GM19239 (cell line): ENCODE data around the gene KLF3.

Experiments used
- DNase-seq: peaks from one replicate; pipeline ENCODE4 v3.0.0; 2011; ENCODE audit warnings: low spot score; ENCODE audit not compliant: insufficient read length
- FAIRE-seq: peaks from 2 replicates; lab custom pipeline; 2011; peaks lifted over from hg19 to GRCh38; lab: Jason Lieb, UNC

Gene KLF3

DNA sequence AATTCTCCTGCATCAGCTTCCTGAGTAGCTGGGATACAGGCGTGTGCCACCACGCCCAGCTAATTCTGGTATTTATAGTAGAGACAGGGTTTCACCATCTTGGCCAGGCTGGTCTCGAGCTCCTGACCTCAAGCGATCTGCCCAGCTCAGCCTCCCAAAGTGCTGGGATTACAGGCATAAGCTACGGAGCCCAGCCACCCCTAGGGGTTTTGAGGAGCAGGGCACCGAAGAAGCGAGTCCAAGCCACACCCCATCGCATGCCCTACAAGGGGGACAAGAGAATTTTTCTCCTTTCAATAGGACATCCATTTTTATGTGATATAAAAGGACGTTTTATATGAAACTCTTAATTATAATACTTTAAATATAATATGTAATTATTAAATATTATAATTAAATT lies 13.9 kb upstream of the KLF3 start:
- FAIRE-seq (no peak), DNase-seq (no peak)

GRCh38 chr4:38654273-38654672 lies 9.7 kb upstream of the KLF3 start:
- DNase-seq (no peak), FAIRE-seq (no peak)

DNA sequence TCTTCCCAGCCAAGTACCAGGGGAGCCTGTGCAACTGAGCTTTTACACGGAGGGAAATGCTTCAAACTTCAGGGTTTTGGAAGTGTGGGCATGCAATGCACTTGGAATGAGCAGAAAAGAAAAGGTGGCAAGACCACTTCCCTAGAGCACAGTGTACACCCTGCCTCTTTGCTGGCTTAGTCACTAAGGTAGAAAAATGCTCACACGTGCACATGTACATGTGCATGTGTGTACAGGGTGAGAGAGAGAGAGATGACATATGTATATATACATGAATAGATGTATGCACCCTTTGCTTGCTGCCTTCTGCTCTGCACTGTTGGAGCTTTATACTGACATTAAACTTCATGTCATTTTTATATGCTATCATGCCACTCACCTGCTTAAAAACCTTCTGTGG lies 7.9 kb upstream of the KLF3 start:
- FAIRE-seq (no peak), DNase-seq (no peak)

- FAIRE-seq (no peak), DNase-seq (no peak)
Observed at GRCh38 chr4:38659346-38659745, 4.7 kb upstream of the KLF3 start.

- FAIRE-seq (no peak), DNase-seq (no peak)
Observed at GRCh38 chr4:38660838-38661237, 3.2 kb upstream of the KLF3 start.

DNA sequence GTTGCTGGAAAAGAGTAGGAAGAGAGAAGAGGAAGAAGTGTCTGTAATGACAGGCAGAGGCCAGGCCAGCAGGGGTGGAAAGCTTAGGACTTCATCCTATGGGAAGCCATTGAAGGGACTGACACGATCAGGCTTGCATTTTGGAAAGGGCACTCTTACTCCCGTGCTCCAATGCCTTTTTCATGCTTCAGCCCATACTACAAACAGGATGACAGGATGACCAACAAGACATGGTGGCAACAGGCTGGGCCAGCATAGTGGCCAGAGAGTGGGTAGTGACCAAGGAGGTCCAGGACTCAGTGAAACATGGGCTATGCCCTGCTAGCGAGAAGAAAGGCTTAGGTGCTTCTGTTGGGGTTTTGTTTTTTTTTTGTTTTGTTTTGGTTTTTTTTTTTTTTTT lies 2.6 kb upstream of the KLF3 start:
- FAIRE-seq (no peak), DNase-seq (no peak)

- FAIRE-seq (no peak), DNase-seq (no peak)
Observed at GRCh38 chr4:38662522-38663089, 1.4 kb upstream of the KLF3 start.

- DNase-seq = peak; percentile 76
- no peak for FAIRE-seq
Observed at GRCh38 chr4:38663090-38663800, 754 bp upstream of the KLF3 start.

DNA sequence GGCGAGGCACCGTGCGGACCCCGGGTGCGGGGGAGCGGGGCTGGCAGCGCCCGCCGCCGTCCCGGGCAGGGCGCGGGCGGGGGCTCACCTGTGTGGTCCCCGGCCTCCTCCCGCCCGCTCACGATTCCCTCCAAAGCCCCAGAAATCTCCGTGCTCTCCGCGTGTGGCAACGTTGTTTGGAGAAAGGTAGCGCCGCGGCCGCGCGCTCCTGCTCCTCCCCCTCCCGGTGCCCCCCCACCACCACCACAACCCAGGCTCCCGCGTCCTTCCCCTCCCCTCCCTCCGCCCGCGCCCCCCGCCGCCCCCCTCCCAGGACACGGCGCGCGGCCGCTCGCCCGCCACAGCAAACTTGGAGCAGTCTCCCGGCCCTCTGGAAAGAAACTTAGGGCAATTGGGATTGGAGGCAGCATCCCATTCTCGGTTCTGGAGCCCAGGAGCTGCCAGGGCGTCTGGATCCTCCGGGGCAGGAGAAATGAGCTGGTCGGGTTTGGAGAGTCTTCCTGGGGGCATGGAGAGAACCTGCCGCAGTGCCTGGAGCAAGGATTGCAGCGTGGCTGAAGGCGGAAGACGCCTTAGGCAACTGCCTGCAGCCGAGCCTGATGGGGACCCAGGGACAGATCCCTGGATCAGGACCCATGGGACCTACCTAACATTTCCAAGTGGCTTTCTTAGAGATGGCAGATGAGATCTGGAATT lies 855 bp downstream of the KLF3 start:
- no peak for DNase-seq
- FAIRE-seq = peak; percentile 14

GRCh38 chr4:38665551-38666411 lies 1.8 kb downstream of the KLF3 start:
- no peak for DNase-seq
- no peak for FAIRE-seq

DNA sequence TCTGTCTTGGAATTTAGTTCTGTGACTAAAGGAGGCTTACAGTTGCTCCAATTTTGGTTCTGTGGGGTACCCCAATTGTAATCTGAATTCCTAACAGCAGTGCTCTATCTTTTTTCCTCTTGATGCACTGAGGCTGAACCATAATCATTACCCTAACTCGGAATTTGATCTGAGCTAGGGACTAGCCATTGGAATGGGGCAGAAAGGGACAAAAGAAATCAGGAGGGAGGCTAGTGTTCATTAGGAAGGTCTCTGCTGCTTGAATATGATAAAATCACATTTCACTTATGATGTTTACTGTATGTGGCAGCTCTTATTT lies 2.7 kb downstream of the KLF3 start:
- DNase-seq (no peak), FAIRE-seq (no peak)

DNA sequence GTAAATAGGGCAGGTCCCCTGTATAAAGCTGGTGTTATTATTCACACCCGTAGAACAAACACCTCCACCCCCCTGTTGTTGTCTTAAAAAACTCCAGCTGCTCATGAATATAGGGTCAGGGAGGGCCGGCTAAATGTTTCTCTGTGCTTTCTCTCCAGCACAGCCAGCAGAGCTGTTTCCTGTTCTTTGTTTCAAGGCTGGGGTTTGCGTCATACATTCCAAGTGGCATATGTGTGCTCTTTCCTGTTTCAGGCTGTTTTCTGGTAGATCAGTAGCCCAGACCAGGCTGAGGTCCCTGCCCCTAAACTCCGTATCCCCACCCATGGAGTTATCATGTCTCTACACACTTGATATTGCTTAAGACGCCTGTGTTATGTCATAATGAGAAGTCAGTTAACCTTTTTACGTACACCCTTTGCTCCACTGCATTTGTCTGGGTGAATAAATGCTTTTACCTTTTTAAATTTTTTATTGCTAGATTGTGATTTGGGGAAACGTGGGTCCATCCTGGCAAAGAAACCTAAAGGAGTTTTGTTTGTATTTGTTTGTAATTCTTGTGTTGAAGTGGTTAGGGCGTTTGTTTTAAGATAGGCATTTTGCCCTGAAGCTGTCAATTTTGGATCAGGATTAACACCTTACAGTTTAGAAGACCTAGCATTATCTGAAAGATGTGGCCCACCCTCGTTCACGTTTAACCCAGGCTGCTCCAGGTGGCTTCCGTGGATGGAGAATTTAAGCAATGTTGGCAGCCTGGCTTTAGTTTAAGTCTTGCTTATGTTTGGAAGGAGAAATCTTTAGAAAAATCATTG lies 3.3 kb downstream of the KLF3 start:
- no peak for DNase-seq
- peak; percentile 86 for FAIRE-seq

- FAIRE-seq = no peak
Observed at GRCh38 chr4:38668203-38668971, 4.4 kb downstream of the KLF3 start.

GRCh38 chr4:38669208-38669607 lies 5.2 kb downstream of the KLF3 start:
- no peak for DNase-seq
- FAIRE-seq = no peak

More at GRCh38 chr4:38668203-38668971, 4.4 kb downstream of the KLF3 start:
- DNase-seq = no peak

DNA sequence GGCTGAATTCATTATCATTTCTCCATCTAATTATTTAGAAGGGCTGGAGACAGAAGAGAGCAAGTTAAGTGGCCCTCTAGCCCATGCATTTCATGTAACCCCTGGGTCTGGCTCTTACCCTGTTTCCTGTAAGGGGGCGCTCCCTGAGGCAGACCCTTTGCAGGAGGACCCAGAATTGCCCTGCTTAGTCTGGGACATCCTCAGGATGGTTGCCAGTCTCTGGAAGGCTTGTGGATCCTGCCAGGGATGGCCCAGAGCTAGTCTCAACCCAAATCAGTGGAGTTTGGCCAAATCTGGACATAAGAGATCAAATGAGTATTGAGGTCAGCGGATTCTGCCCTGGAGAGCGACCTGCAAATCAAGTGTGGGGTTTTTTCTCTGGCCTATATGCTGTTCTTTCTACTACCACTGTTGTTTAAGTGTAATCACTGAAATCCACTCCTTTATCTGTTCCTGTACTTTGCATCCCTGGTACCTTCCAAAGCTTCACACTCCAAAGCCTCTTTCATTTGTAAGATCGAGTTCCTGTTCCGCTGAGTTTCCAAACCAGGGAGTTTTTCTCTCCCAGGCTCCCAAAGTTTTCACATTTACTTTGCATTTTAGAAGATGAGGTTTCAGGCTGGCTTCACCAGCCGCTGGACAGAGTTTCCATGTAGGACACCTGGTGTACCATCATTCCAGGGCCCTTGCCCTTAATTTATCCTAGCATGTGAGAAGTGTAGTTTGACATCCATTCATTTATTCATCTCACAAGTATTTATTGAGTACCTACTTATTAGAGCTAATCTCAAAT lies 6.3 kb downstream of the KLF3 start:
- no peak for DNase-seq
- FAIRE-seq = no peak

DNA sequence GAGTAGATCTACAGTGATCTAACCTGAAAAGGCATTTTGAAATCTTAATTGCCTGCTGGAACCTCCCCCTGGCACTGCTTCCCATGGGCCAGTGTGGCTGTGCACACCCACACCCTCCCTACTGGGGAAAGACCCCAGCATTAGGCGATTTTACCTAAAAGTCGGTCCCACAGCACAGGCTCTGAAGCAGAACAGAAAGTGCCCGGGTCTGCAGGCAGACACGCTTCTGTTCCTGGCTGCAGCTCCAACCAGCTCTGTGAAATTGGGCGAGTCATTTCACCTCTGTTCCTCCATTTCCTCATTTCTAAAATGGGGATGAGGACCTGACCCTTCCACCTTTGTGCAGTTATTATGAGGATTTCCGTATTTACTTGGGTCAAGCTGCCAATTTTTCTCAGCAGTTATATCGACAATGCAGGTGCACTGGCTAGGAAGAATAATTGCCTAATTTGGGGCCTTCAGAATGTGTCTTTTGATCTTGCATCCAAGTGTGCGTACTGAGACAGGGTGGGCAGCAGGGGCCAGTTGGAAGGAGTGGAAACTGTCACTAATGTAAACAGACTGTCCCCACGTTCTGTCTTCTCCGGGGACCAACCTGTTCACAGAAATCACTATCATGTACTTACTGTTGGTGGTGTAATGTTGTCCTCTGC lies 7.1 kb downstream of the KLF3 start:
- FAIRE-seq (peak; percentile 63), DNase-seq (no peak)

- DNase-seq (no peak), FAIRE-seq (no peak)
Observed at GRCh38 chr4:38671592-38671940, 7.6 kb downstream of the KLF3 start.

DNA sequence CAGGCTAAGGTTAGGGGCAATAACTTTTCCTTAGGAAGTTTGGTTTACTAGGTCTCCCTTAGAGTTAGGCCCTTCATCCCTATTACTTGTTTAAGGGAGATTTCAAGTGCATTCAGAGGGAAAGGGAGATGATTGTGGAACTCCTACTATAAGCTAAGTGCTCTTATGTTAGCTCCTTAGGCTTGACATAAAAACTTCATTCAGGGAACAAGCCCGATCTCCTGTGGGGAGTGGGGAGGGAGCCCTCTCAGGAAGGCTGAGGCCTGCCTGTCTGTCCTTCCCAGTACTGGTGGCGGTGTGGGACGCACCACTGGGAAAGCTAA lies 8.0 kb downstream of the KLF3 start:
- DNase-seq (no peak), FAIRE-seq (no peak)
